Endothelial cell of hepatic sinusoid (primary cell): ENCODE data around the gene MARCHF10.

Experiments
- in situ Hi-C: cut with HindIII; loops from 2 replicates; pipeline ENCODE4 v1.10.0; 2017; ENCODE audit warnings: low sequenced_read_pairs

Gene MARCHF10

DNA sequence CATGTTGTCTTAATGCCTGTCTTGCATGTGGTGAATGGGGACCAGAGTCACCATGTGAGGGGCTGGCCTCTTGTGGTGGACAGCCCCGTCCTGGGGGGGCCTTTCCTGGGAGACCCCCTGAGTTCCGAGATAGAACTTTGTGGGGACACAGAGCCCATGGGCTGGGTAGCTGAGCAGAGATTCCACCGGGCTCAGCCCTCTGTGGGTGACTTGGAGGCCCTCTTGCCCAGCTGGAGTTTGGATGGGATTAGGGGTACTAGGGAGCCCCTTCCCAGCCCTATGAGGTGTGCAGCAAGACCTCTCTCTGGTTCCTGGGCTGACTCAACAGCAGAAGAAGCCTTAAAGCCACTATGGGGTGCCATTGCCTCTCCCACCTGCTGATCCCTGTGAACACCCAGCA lies 142.5 kb downstream of the MARCHF10 start:
- in situ Hi-C loops = no loop called here

DNA sequence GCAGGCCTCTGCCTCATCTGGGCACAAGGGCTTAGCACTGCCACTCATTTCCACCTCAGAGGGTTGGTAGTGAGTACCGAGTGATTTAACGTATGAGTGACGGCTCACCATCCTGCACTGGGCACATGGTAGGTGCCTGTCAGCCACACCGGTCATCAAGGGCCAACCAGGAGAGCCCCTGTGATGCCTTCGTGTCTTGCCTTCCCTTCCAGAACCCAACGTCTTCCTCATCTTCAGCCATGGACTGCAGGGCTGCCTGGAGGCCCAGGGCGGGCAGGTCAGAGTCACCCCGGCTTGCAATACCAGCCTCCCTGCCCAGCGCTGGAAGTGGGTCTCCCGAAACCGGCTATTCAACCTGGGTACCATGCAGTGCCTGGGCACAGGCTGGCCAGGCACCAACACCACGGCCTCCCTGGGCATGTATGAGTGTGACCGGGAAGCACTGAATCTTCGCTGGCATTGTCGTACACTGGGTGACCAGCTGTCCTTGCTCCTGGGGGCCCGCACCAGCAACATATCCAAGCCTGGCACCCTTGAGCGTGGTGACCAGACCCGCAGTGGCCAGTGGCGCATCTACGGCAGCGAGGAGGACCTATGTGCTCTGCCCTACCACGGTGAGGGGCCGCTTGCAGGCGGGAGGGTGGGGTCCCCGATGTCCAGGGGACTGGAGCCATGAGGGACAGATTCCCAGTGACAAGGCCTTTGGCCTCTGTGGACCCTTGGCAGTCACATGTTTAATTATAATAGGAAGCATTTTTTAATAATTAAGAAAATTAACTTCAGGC lies 143.6 kb downstream of the MARCHF10 start:
- in situ Hi-C loops = loop anchor here (5.0 kb wide), 1 partner anchor 58 kb away; no protein-coding TSS in a partner anchor

DNA sequence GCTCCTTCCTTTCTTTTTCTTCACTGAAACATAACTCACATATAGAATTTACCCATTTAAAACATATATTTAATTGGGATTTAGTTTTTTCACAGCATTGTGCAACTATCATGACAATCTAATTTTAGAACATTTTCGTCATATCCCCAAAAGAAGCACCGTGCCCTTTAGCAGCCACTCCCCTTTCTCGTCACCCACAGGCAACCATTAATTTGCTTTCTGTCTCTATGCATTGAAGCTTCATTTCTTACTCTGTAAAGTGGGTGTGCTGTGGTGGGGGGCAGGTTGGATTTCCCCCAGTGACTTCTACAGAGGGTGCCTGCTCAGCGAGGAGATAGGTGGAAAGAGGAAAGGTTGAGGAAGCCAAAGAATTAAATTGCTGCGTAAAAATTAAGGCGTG lies 144.8 kb downstream of the MARCHF10 start:
- in situ Hi-C loops = loop anchor here (5.0 kb wide), 1 partner anchor 59 kb away; no protein-coding TSS in a partner anchor

- in situ Hi-C loops = loop anchor here (5.0 kb wide), 1 partner anchor 59 kb away; no protein-coding TSS in a partner anchor
Measured at GRCh38 chr17:62662855-62663254, 145.3 kb downstream of the MARCHF10 start.

- in situ Hi-C loops = loop anchor here (5.0 kb wide), 1 partner anchor 61 kb away; no protein-coding TSS in a partner anchor
Measured at GRCh38 chr17:62661337-62661736, 146.8 kb downstream of the MARCHF10 start.

GRCh38 chr17:62660629-62661118 lies 147.4 kb downstream of the MARCHF10 start:
- in situ Hi-C loops = loop anchor here (5.0 kb wide), 1 partner anchor 62 kb away; no protein-coding TSS in a partner anchor

DNA sequence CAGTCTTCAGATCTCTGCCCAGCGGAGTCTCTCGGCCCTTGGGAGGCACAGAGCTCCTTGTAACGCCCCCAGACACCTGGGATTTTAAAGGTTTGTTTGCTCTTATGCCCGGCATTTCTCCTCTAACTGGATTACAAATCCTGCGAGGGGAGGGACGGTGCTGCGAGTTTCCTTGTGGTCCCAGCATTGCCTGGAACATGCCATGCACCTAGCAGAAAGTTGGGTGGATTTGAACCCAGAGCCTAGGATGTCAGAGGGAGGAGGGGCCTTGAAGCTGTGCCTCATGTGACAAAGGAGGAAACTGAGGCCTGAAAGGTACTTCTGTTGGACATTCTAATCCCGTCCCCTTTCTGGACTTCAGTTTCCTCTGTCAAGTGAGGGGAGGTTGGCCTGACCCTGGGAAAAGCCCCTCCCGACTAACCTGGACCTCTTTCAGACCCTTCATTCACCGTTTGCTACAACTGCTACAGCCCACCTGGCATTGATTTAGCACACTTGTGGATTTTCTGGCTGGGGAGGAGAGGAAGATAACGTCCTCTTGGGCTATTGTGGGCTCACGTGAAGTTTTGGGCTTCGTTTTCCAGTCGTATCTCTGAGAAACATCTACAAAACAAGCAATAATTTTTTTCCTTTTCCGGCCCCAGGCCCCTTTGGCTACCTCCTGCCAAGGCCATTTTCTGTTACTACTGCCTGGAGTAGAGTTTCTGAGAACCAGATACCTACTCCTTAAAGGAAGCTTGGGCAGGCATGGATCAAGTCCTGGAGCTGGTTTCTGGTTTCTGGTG lies 149.8 kb downstream of the MARCHF10 start:
- in situ Hi-C loops = loop anchor here (5.0 kb wide), 1 partner anchor 51 kb away; no protein-coding TSS in a partner anchor

GRCh38 chr17:62657690-62658089 lies 150.4 kb downstream of the MARCHF10 start:
- in situ Hi-C loops = loop anchor here (5.0 kb wide), 1 partner anchor 50 kb away; no protein-coding TSS in a partner anchor

DNA sequence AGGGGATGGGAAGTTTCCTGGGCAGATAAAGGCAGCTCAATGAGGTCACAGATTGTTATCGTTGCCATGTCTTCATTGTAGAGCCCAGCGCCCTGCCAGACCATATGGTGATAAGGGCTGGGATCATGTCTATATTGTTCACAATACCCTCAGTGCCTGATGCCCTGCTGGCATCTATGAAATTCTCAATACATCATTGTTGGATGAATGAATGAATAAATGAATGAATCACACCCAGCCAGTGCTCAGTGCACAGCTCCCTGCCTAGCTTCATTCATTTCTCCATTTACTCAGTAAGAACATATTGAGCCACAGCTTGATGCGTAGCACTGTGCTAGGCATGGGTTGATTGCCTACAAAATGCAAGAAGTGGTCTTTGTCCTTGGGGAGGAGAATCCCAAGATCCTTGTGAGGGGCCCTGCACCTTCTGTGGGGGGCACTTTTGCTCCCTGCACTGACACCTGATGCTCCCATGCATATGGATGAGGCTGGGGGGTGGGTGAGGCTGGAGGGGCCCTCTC lies 150.9 kb downstream of the MARCHF10 start:
- in situ Hi-C loops = loop anchor here (5.0 kb wide), 1 partner anchor 50 kb away; no protein-coding TSS in a partner anchor

DNA sequence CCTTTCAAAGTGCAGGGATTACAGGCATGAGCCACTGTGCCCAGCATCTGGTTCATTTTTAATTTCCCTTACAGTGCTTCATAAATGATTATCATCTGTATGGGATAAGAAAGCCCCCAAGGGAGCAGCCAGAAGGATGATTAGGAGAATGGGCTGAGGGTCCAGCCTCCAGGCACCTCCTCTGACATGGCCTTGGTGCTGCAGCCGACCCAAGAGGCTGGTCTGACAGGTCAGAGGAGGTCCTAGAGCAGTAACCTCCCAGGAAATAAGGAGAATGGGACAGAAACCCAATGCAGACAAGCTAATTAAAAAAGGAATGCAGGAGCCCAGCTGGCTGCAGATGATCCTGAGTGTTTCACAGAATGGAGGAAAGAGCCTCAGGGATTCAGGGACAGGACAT lies 151.7 kb downstream of the MARCHF10 start:
- in situ Hi-C loops = loop anchor here (5.0 kb wide), 1 partner anchor 49 kb away; no protein-coding TSS in a partner anchor

GRCh38 chr17:62655656-62656055 lies 152.5 kb downstream of the MARCHF10 start:
- in situ Hi-C loops = loop anchor here (5.0 kb wide), 1 partner anchor 48 kb away; no protein-coding TSS in a partner anchor

- in situ Hi-C loops = no loop called here
Measured at GRCh38 chr17:62653826-62654761, 154.0 kb downstream of the MARCHF10 start.

GRCh38 chr17:62653002-62653825 lies 154.9 kb downstream of the MARCHF10 start:
- in situ Hi-C loops = no loop called here

DNA sequence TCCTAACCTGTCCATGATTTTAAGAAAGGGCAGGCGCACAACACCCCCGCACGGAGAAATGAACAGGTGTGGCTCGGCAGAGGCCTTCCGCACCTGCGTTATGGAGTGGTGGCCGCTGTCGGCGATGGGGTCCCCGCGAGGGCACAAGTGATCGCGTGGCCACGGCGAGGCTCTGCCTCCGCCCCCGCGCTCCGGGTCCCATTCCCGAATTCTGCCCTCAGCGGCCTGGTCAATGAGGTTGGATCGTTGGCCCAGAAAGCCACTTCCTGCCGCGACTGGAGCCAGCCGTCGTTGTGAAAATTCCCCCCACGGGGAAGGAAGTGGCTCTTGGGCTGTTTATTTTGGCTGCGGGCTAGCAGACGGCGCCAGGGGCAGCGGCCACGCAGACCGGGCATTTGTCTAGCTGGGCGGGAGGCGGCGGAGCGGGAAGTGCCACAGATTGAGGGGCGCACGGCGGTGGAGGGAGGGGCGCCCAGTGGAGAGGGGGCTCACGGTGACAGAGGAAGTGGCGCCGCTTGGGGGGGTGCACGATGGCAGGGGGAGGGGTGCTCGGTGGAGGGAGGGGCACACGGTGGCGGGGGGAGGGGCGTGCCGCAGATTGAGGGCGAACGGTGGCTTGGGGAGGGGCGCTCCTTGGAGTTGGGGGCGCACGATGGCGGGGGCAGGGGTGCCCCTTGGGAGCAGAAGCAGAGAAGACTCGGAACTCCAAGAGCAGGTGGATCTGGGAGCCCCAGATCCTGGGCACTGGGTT lies 155.7 kb downstream of the MARCHF10 start:
- in situ Hi-C loops = no loop called here
